GM18907 (cell line): ENCODE measurements around the gene OPRD1.
"Not testable (repeated sequence)": the region's sequence is repeated elsewhere in the genome, so short reads cannot be mapped to it uniquely, and the experiment has no call there.

Experiments used
- ATAC-seq: cut with Tn5 transposase; IDR thresholded peaks from one replicate; pipeline ENCODE4 v1.9.1; 2021; ENCODE audit warnings: mild to moderate bottlenecking, moderate library complexity; ENCODE audit not compliant: unreplicated experiment

Gene OPRD1

DNA sequence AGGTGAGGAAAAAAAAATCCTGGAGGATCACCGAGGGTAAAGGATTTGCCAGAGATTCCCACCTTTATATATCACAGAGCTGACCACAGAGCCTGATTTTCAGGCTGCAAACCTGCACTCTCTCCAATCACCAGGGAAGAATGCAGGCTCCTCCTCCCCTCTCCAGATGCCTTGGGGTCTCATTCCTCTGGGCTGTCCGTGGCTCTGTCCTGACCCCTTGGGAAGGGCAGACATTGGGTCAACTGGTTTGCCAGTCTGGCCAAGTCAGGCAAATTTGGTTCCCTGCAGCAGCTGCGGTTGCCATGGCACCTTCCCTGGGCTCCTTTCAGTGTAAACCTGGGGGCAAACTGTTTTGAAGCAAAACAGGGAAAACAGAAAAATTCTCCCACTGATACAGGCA lies 11.6 kb upstream of the OPRD1 start:
- no peak for ATAC-seq

DNA sequence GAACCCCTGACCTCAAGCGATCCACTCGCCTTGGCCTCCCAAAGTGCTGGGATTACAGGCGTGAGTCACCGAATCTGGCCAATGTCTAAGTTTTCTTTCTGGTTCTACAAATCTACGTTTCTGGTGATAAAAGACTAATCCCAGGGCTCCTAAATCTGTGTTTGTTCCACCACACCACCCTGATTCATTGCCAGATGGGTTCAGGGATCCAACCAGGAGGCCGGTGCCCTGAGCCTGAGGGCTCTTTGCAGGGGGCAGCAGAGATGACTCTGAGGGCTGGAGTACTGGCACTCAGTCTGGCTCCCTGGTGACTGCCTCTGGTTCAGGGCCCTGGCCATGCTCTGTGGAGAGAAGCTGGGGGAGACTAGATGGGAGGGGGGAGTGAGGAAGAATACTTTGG lies 10.5 kb upstream of the OPRD1 start:
- no peak for ATAC-seq

DNA sequence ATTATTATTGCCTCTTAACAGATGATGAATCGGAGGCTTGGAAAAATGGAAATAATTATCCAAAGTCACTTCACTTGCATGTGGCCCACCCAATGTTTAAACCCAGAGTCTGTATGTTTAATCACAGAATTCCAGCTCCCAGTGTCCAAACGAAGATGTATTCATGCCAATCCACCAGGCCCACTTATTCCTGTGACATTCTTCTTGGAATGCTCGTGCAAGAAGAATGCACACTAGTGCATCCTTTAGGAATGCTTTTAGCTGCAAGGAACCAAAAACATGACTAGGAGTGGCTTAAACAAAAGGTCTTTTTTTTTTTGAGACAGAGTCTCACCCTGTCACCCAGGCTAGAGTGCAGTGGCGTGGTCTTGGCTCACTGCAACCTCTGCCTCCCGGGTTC lies 8.9 kb upstream of the OPRD1 start:
- ATAC-seq: no peak

DNA sequence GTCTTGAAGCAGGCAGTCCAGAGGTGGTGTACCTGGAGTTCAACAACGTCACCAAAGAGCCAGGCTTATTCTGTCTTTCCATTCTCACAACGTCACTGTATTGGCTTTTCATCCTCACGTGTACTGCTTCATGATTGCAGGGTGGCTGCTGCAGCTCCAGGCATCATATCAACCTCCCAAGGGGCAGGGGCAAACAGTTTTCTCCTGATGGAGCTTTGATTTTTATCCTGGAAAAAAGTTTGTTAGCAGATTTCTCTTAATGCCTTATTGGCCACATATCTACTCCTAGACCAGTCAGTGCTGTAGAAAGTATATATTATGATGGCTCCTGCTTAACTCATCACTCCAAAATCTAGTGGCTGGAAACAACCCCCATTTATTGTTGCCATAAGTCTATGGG lies 8.3 kb upstream of the OPRD1 start:
- ATAC-seq: no peak

DNA sequence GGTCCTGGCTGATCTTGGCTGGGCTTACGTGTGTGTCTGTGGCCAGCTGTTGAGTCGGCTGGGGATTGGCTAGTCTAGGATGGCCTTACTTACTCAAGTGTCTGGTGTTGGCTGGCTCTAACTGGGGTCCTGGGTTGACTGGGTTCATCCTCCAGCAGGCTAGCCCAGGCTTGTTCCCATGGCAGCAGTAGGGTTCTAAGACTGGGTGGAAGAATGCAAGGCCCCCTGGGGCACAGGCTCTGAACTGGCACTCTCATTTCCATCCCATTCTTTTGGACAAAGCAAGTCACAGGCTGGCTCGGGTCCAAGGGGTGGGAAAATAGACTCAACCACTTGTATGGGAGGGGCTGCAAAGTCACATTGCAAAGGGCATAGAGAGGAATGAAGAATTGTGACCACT lies 7.9 kb upstream of the OPRD1 start:
- ATAC-seq: no peak

DNA sequence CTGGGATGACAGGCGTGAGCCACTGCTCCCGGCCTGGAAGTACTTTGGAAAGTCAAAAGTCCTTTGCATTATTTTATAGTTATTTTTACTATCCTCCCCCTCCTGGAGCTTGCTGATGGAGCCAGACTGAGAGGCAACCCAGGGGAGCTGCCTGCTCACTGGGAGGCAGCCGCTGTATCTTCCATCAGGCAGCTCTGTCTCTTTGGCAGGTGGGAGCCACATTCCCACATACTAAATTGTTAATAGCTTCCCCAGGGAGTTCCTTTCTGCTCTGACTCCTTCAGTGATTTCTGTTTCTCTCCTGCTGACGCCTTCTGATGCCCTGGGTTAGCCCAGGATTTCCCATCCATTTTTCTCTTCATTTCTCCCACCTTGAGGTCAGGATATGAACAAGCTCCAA lies 4.9 kb upstream of the OPRD1 start:
- no peak for ATAC-seq

DNA sequence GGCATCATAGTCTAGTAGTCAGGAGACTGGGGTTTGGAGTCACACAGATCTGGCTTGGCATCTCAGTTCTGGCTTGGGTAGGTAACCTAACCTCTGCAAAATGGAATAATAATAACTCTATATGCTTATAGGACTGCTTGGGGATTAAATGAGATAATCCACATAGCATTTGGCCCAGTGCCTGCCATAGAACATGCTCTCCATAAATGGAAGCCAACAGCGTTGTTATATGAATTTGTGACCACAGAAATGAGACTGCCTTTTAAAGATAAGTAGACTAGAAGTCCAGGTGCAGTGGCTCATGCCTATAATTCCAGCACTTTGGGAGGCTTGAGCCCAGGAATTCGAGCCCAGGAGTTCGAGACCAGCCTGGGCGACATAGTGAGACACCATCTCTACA lies 4.0 kb upstream of the OPRD1 start:
- no peak for ATAC-seq

DNA sequence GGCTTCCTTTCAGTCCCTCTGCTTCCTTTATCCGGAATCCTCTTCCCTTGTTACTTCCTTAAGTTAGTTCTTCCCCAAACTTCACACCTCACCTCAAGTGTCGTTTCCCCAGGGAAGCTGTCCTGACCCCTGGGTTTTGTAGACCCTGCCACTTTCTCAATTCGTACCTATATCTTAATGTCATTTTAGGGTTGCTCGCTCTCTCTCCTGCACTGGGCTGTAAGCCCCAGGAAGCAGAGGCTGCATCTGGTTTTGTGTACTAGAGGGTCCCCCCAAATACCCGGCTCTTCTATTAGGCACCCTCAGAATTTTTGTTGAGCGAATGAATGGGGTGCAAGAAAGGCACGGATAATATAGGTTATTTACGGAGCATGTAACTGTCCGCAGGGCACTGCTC lies 603 bp upstream of the OPRD1 start:
- no peak for ATAC-seq

DNA sequence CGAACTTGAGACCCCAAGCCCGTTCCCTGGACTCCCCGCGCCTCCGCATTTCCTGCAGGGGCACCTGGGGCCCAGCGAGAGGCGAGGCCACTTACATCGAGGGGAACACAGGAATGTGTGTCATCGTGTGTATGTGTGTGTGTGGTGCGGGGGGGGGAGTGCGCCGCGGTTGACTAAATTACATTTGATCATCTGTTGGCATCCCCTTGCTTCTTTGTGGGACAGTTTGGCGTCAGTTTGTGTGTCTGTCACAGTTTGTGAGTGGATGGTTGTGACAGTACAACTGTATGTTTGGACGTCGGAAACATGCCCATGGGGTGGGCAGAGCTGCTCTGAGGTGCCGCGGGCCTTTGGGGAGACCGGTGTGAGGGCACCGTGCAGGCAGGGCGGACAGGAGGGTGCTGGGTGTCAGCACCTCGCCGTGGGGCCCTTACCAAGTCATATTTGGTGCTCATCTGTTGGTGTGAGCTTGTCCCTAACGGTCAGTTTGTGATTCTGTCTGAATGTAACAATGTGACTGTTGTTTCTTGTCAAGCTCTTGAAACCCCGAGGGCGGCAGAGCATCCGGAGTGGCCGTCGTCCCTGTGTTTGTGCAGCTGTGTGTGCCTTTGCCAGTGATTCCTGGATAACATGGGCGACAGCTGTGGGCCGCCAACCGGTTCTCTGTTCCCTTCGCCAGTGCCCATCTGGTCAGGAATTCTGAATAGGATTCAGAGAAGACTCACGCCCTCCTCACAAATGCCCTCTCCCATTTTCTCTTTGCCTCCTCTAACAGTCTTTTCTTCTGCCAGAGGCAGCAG lies 899 bp downstream of the OPRD1 start:
- ATAC-seq: no peak

DNA sequence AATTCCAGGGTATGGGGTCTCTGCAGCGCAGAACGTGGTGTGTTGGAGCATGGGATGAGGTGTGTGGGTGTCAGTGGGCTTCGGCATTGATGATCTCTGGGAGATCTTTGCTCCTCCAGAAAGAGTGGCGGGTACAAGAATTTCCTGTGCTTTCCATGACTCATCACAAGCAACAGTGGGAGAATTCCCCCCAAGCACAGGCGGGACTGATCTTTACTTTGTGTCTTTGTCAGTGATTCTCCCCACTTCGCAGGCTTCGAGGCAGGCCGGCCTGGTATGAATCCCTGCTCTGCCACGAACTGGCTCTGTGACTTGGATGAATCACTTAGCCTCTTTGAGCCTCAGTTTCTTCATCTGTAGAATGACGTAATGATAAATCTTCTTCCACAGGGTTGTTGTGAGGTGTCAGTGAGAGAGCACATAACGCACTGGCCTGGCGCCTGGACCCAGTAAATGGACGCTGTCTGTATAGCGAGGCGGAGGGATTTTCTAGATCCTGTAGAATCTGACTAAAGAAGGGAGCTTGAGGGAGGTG lies 2.0 kb downstream of the OPRD1 start:
- ATAC-seq: no peak

DNA sequence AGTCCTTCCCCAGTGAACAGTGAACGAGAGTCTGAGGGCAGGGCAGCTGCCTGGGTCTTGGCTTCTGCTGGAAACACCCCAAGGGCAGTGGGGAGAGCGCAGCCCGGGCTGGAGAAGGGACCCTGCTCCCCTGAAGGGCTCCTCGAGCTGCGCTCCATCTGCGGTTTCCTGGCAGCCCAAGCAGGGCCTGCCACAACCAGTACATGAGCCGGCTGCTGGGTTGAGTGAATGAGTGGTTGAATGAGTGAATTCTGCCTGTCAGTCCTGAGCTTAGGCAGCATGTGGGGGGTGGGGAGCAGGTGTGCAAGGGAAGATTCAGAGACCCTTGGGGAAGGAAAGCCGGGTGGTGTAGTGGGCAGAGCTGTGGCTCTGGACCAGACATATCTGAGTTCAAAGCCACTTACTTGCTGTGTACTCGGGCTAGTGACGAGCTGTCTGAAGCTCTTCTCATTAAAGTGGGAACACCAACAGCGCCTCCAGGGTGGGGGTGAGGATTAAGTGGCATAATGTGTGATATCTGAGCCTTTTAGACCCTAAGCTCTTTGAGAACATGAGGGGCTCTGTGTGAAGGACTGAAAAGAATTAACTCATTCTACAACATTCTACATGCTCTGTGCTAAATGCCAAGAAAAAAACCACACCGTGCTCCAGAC lies 3.7 kb downstream of the OPRD1 start:
- ATAC-seq: no peak

DNA sequence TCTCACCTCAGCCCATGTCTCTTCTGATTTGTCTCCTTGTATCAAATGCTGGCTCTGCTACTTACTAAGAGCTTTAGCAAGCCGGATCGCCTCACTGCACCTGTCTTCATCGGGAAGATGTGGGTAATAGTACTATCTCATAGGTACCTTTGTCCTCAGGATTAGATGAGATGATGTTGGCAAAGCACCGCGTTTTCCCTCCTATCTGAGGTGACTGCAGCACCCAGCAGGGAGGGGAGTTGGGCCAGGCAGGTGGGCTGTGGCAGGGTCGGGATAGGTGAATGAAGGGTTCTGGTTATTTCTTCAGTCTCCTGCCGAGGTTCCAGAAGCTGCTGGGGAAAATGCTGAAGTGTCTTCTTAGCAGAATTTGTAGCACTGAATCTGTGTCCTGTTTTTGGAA lies 5.2 kb downstream of the OPRD1 start:
- ATAC-seq: no peak

DNA sequence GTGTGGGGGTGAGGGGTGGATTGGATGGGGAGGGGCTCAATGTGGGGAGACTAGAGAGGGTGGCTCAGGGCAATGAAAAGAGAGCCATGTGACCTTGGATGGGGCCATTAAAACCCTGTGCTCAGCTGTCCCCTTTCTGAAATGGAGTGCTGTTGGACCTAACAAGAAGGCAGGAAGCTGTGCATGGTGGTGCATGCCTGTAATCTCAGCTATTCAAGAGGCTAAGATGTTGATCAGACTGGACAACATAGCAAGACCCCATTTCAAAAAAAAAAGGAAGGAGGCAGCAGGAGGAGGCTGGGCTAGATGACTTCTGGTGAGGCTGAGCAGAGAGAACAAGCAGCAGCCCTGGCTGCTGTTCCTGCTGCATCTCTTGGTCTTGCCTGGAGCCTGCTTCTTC lies 7.0 kb downstream of the OPRD1 start:
- ATAC-seq: no peak

DNA sequence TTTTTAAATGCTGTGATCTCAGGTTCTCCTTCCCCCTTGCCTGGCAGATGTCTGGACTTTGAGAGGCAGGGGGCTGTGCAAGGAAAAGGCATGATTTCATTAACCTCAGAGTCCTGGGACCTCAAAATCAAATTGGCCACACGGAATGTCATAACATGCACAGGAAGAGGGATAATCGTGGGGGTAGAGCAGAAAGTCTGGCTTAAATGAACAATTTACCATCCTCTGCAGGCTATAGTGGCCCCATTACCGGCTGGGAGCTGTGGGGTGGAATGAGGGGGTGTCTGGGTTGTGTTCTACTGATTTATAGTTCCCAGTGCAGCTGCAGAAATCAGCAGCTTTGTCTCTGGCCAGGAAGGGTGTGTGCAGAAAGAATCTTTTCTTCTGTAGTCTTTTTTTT lies 10.8 kb downstream of the OPRD1 start:
- ATAC-seq: no peak

DNA sequence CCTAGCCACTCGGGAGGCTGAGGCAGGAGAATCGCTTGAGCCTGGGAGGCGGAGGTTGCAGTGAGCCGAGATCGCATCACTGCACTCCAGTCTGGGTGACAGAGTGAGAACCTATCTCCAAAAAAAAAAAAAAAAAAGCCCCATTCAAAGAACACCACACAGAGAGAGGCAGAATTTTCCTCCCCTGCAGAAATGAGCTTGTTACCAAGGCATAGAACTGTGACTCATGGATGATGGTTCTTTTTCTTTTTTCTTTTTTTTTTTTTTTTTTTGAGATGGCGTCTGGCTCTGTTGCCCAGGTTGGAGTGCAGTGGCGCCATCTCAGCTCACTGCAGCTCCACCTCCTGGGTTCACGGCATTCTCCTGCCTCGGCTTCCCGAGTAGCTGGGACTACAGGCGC lies 12.1 kb downstream of the OPRD1 start:
- not testable (repeated sequence) for ATAC-seq

DNA sequence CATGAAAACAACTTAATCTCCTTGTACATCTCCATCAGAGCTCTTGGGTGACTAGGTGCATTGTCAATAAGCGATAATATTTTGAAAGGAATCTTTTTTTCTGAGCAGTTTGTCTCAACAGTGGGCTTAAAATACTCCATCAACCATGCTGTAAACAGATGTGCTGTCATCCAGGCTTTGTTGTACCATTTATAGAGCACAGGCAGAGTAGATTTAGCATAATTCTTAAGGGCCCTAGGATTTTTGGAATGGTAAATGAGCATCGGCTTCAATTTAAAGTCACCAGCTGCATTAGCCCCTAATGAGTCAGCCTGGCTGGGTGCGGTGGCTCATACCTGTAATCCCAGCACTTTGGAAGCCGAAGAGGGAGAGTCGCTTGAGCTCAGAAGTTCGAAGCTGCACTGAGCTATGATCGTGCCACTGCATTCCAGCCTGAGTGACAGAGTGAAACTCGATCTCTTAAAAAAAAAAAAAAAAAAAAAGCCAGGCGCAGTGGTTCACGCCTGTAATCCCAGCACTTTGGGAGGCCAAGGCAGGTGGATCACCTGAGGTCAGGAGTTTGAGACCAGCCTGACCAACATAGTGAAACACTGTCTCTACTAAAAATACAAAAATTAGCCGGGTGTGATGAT lies 16.4 kb downstream of the OPRD1 start:
- ATAC-seq: not testable (repeated sequence)

DNA sequence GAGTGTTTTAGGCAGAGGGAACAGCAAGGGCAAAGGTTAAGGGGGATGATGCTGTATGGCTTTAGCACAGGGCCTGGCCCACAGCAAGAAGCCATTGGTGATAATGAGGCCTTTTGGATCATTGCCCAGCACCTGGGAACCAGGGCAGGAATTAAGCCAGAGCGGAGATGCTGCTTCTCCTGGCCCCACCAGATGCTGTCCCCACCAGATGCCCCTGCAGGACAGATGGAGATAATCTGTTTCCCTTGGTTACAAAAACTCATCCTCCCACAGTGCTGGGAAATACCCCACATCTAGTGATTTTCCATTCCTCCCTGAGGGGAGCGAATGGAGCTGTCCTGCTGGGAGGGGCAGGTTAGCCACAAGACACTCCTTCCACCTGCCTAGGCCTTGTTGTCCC lies 18.8 kb downstream of the OPRD1 start:
- ATAC-seq: no peak

DNA sequence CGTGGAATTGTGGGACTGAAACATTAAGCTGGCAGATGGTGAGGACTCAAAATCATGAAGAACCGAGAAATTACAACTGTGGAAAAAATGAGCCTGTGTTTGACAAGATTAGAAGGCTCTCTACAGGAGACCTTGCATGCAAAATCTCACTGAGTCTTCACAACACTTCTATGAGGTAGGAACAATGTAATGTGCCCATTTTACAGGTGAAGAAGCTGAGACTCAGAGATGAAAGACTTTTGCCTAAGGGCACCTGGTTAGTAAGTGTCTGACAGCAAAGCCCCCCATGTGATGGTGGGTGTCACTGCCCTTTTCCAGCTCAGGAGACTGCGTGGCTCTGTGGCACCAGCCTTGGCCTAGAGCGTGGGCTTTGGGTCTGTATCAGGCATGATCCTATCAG lies 21.0 kb downstream of the OPRD1 start:
- ATAC-seq: no peak

DNA sequence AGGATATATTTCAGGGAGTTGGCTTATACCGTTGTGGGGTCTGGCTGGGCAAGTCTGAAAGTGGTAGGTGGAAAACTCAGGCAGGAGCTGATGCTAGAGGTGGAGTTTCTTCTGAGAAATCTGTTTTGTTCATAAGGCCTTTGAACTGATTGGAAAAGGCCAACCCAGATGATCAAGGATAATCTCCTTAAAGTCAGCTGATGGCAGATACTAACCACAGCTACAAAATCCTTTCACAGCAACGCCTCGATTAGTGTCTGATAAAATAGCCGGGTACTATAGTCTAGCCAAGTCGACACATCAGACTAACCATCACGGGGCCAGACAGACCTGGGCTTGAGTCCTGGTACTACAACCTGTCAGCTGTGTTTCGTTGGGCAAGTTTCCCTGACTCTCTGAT lies 21.4 kb downstream of the OPRD1 start:
- ATAC-seq: no peak

DNA sequence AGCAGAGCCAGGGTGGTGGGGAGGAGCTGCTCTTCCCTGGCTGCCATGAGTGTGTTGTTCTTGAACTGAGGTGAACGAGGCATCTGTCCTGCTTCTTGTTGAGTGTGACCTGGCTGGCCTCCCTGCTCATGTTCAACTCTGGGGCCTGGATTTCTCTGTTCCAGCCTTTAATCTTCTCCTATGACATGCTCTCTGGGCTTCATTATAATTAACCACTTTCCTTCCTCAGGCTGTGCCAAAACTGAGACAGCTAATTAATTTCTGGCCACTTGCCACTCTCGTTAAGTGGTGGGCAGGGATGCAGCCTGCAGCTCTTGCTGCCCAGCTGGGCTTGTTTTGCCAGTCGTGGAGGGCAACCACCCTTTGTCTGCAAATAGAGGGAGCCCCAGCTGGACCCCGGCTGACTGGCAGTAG lies 23.3 kb downstream of the OPRD1 start:
- ATAC-seq: no peak

DNA sequence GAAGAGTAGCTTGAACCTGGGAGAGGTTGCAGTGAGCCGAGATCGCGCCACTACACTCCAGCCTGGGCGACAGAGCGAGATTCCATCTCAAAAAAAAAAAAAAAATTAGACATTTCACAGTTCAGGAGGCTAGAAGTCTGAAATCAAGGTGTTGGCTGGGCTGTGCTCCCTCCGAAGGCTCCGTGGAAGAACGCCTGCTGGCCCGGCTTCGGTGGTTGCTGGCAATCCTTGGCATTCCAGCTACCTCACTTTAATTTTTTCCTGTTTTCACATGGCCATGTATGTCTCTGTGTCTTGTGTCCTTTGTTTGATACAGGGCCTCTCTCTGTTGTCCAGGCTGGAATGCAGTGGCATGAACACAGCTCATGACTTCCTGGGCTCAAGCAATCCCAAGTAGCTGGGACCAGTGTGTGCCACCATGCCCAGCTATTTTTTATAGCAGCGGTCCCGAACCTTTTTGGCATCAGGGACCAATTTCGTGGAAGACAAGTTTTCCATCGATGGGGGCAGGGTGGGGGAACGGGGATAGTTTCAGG lies 24.5 kb downstream of the OPRD1 start:
- ATAC-seq: no peak
